GM12873 (cell line): ENCODE results near the gene PLEKHG4B.
A peak's percentile ranks its signal among the peaks of the same experiment; 100 is the strongest.

Experiments
- CTCF ChIP-seq: IDR thresholded peaks from 2 replicates; pipeline ENCODE4 v1.5.1; 2012; ENCODE audit warnings: low read depth, mild to moderate bottlenecking, moderate library complexity, low read length, control low read depth; ENCODE audit not compliant: insufficient read depth; ENCODE audit errors: missing control alignments

The PLEKHG4B gene

GRCh38 chr5:213803-214395 lies 121.9 kb downstream of the PLEKHG4B start:
- no peak for TF ChIP-seq CTCF

- peak; percentile 36 for TF ChIP-seq CTCF
Observed at GRCh38 chr5:217494-218456, 125.8 kb downstream of the PLEKHG4B start, which contains the start of the genes CCDC127 and SDHA. TSS of gene CCDC127 (minus strand) at chr5:218153. CDS start at chr5:216849, 1,304 bp downstream. TSS of gene SDHA (plus strand) at chr5:218320. CDS start at chr5:218356, 36 bp downstream.

GRCh38 chr5:218457-219291 lies 126.7 kb downstream of the PLEKHG4B start:
- TF ChIP-seq CTCF, result no peak

GRCh38 chr5:219460-219863 lies 127.5 kb downstream of the PLEKHG4B start:
- no peak for TF ChIP-seq CTCF

- TF ChIP-seq CTCF, result no peak
Observed at GRCh38 chr5:219991-220390, 128.0 kb downstream of the PLEKHG4B start.

- no peak for TF ChIP-seq CTCF
Observed at GRCh38 chr5:223791-224190, 131.8 kb downstream of the PLEKHG4B start.

- TF ChIP-seq CTCF, result no peak
Observed at GRCh38 chr5:225334-225733, 133.4 kb downstream of the PLEKHG4B start.
